Psoas muscle (tissue), 8 donors: Measurements from ENCODE around the gene GRK5. TPM values are rescaled to one million over a fixed set of nuclear protein-coding genes. Genes with fewer than 3 reads are reported as not detected.
"Not testable (repeated sequence)": the region's sequence is repeated elsewhere in the genome, so short reads cannot be mapped to it uniquely, and the experiment has no call there.

Experiments used
- ATAC-seq, 4 donors: fragments of 200-7000 bp; cut with Tn5 transposase; one replicate each; pipeline ENCODE4 v1.9.1; 2020; ENCODE audit warnings: moderate library complexity in 3 of 4, mild to moderate bottlenecking in 2 of 4
- DNase-seq, 2 donors: peaks; one replicate each; pipeline ENCODE4 v3.0.0-alpha.2; 2020
- H3K27ac ChIP-seq: fragments of 200-600 bp; one replicate; pipeline ENCODE4 v1.8.0; 2022
- H3K27me3 ChIP-seq, 3 donors: fragments of 200-600 bp in 1 of 3; one replicate each; pipeline versions ENCODE4 v1.6.1 to v1.8.0; 2013 to 2022; ENCODE audit warnings: low read length in 2 of 3, mild to moderate bottlenecking in 2 of 3, moderate library complexity in 1 of 3; ENCODE audit not compliant: insufficient read depth in 3 of 3
- H3K36me3 ChIP-seq, 2 donors: fragments of 200-600 bp in 1 of 2; one replicate each; pipeline versions ENCODE4 v1.6.1 to v1.8.0; 2013 to 2022; ENCODE audit warnings: low read depth in 1 of 2, mild to moderate bottlenecking in 1 of 2, moderate library complexity in 1 of 2; ENCODE audit not compliant: insufficient read depth in 1 of 2
- H3K4me1 ChIP-seq: fragments of 200-600 bp; one replicate; pipeline ENCODE4 v1.8.0; 2022
- H3K4me3 ChIP-seq: fragments of 200-600 bp; one replicate; pipeline ENCODE4 v1.8.0; 2022; ENCODE audit warnings: mild to moderate bottlenecking
- H3K9me3 ChIP-seq: fragments of 200-600 bp; one replicate; pipeline ENCODE4 v1.8.0; 2022
- CTCF ChIP-seq: fragments of 200-600 bp; IDR thresholded peaks from one replicate; pipeline ENCODE4 v1.8.0; 2022; ENCODE audit warnings: antibody characterized with exemption
- WGBS, 3 donors: extraction: QIAGEN DNeasy Blood & Tissue Kit; methylation state at CpG; one replicate each; pipeline versions ENCODE4 v1.1.6 to v1.1.7; 2013; 5-methylcytosine and 5-hydroxymethylcytosine counted together
- intact Hi-C, 2 donors: fragments of 100-400 bp; cut with DNase I; formaldehyde crosslinking; loops; one replicate each; pipeline versions ENCODE4 v1.11.0 to v1.14.2; 2022
- polyA plus RNA-seq, 3 donors: library from polyadenylated mRNA; stranded (reverse); fragments of 200-250 nt; gene quantifications; one replicate each; pipeline ENCODE4 v1.2.3, GENCODE V29; 2013
- total RNA-seq, 4 donors: library from RNA; stranded (reverse); fragmentation: NEBNext Ultra II Directional in 2 of 4; extraction: Animal tissue kit (Norgen Biotek cat#: 25700) in 2 of 4; gene quantifications; one replicate each; pipeline versions ENCODE4 v1.2.1 to v1.2.4, GENCODE V29; 2021 to 2023
- donor health status: healthy with polysubstance abuse.
- donor health status: DM: no; HTN: no; CAD: no; lungs with moderate emphysema.
- donor health status: Bipolar disorder and iron deficiency.
- donor health status: healthy.
- donor health status: DM: yes; HTN: yes; CAD: no.
- donor health status: DM: no; HTN: no; CAD: no.
- donor health status: DM: no; HTN: no; CAD: no.
- donor health status: DM: yes; HTN: yes; CAD: no.

Gene GRK5
- total and polyA plus RNA-seq, 7 donors: 7.0 to 15.5 (median 8.0) TPM

GRCh38 chr10:119462773-119463172, 255.4 kb downstream of the GRK5 start:
- ATAC-seq (no peak), DNase-seq (no peak)
- TF ChIP-seq CTCF: no peak
- WGBS, 3 donors: 86 to 88% (median 88%) methylated on average over 4 of the region's 4 CpGs
- Histone ChIP-seq H3K9me3 (no peaks in the 10 kb centered on the region), H3K4me3 (no peak overlapping the region), H3K27ac (no peak overlapping the region), H3K36me3 (no peaks in the 10 kb centered on the region), H3K4me1 (no peaks in the 10 kb centered on the region), H3K27me3 (peaks cover 0 to 3% (median 0%) of the 10 kb centered on the region in 3 donors)
- intact Hi-C loops: no loop called here

DNA sequence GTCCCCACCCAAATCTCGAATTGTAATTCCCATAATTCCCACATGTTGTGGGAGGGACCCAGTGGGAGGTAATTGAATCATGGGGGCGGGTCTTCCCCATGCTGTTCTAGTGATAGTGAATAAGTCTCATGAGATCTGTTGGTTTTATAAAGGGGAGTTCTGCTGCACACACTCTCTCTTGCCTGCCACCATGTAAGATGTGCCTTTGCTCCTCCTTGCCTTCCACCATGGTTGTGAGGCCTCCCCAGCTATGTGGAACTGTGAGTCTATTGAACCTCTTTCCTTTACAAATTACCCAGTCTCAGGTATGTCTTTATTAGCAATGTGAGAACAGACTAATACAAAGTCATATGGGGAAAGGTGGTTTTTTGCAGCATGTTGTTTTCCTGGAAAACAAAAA, 255.8 kb downstream of the GRK5 start:
- H3K36me3 ChIP-seq, H3K4me3 ChIP-seq, H3K9me3 ChIP-seq, ATAC-seq, DNase-seq, H3K4me1 ChIP-seq, H3K27me3 ChIP-seq, H3K27ac ChIP-seq, intact Hi-C loops: not testable (repeated sequence)
- WGBS, 3 donors: 74 to 87% (median 81%) methylated on average over 2 of the region's 2 CpGs

DNA sequence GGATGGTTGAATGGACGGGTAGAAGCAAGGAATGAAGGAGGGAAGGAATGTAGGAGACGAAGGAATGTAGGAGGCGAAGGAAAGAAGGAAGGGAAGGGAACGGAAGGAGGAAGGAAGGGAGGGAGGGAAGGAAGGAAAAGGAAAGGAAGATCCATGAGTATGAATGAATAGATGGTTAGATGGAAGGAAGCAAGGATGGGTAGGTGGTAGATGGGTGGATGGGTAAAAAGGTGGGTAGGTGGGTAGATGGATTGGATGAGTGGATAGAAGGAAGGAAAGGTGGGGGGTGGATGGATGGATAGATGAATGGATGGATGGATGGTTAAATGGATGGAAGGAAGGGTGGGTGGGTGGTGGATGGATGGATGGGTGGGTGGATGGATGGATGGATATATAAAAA, 257.7 kb downstream of the GRK5 start:
- Histone ChIP-seq H3K4me1 (no peaks in the 10 kb centered on the region), H3K27ac (no peak overlapping the region), H3K4me3 (no peak overlapping the region), H3K27me3 (peaks cover 0 to 4% (median 3%) of the 10 kb centered on the region in 3 donors), H3K9me3 (no peaks in the 10 kb centered on the region), H3K36me3 (no peaks in the 10 kb centered on the region)
- TF ChIP-seq CTCF: no peak
- intact Hi-C loops: no loop called here
- no peak for DNase-seq
- no peak for ATAC-seq
- 73 to 87% (median 74%) methylated on average over 4 of the region's 4 CpGs for WGBS, 3 donors

DNA sequence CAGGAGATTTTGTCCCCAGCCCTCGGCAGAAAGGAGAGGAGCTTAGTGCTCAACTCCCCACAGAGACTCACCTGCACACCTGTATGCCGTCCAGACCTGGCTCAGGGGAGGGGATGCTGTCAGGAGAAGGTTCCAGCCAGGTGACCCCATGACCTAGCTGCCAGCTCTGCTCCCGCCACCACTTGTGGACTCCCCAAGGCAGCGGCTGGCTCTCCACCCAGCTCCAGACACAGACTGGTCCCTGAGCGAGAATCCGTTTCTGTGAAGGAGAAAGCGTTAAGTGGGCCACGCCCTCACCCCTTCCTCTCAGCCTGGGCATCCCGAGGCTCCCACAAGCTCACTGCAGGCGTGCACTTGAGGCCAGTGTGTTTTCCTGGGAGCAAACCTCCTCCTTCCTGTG, 258.7 kb downstream of the GRK5 start:
- no peak for DNase-seq
- no peak for ATAC-seq
- Histone ChIP-seq H3K27ac (no peak overlapping the region), H3K4me3 (no peak overlapping the region), H3K9me3 (no peaks in the 10 kb centered on the region), H3K36me3 (no peaks in the 10 kb centered on the region), H3K4me1 (no peaks in the 10 kb centered on the region), H3K27me3 (peaks cover 0 to 14% (median 3%) of the 10 kb centered on the region in 3 donors)
- no peak for TF ChIP-seq CTCF
- WGBS, 3 donors: 59 to 65% (median 59%) methylated on average over 10 of the region's 10 CpGs
- intact Hi-C loops: no loop called here

- H3K4me1 ChIP-seq: no peaks in the 10 kb centered on the region
- TF ChIP-seq CTCF: no peak
- no peaks in the 10 kb centered on the region for H3K9me3 ChIP-seq
- no peak overlapping the region for H3K27ac ChIP-seq
- no peak overlapping the region for H3K4me3 ChIP-seq
- ATAC-seq (no peak), DNase-seq (no peak)
- peaks cover 0 to 15% (median 3%) of the 10 kb centered on the region in 3 donors for H3K27me3 ChIP-seq
- intact Hi-C loops: no loop called here
- 69 to 78% (median 71%) methylated on average over 7 of the region's 7 CpGs for WGBS, 3 donors
- H3K36me3 ChIP-seq: no peaks in the 10 kb centered on the region
Observed at GRCh38 chr10:119466655-119467054, 259.3 kb downstream of the GRK5 start.
